T-cell (primary cell): ENCODE measurements around the gene GATD1. TPM values are rescaled to one million over a fixed set of nuclear protein-coding genes. Genes with fewer than 3 reads are reported as not detected.
A peak's percentile ranks its signal among the peaks of the same experiment; 100 is the strongest.

Source experiments
- ATAC-seq, 4 experiments: fragments of 200-7000 bp in 3 of 4; fragments of 150-1000 bp in 1 of 4; cut with Tn5 transposase; replicated peaks in 1 of 4; 1 replicate in 3 of 4; 2 replicates in 1 of 4; pipeline ENCODE4 v1.10.0; 2021; ENCODE audit warnings: moderate library complexity in 3 of 4, mild to moderate bottlenecking in 2 of 4, moderate number of reproducible peaks in 1 of 4
- CTCF ChIA-PET, 2 donors: fragments of 300-600 bp; sonication (Branson Sonifier 250); formaldehyde crosslinking; loops; one replicate each; lab custom pipeline; 2022; ENCODE audit warnings: antibody characterized with exemption in 2 of 2; lab: Charles Lee
- POLR2A ChIA-PET, 2 donors: fragments of 300-600 bp; sonication (Branson Sonifier 250); formaldehyde crosslinking; loops; one replicate each; lab custom pipeline; 2022; ENCODE audit warnings: antibody characterized with exemption in 2 of 2; lab: Charles Lee
- DNase-seq, 35 experiments: peaks; one replicate each; pipeline versions ENCODE4 v3.0.0 to v3.0.0-alpha.2; 2013 to 2023
- H3K27ac ChIP-seq: one replicate; pipeline ENCODE4 v1.5.1; 2013; ENCODE audit warnings: low read length
- H3K27me3 ChIP-seq, 2 experiments: replicated peaks in 1 of 2; 1 replicate in 1 of 2; 2 replicates in 1 of 2; pipeline versions ENCODE4 v1.6.1 to v1.7.0; 2013; ENCODE audit warnings: low read length in 1 of 2, mixed read lengths in 1 of 2; ENCODE audit not compliant: control insufficient read depth in 2 of 2, insufficient read depth in 2 of 2; ENCODE audit errors: extremely low read depth in 1 of 2
- H3K36me3 ChIP-seq, 2 donors: 1 replicate in 1 of 2; 2 replicates in 1 of 2; pipeline versions ENCODE4 v1.6.1 to v1.7.0; 2013; ENCODE audit warnings: low read length in 1 of 2; ENCODE audit not compliant: control insufficient read depth in 2 of 2, insufficient read depth in 1 of 2; ENCODE audit errors: extremely low read depth in 1 of 2
- H3K4me1 ChIP-seq, 2 experiments: 1 replicate in 1 of 2; 2 replicates in 1 of 2; pipeline versions ENCODE4 v1.6.1 to v1.7.0; 2013; ENCODE audit warnings: low read length in 2 of 2, mixed read lengths in 1 of 2; ENCODE audit not compliant: insufficient read depth in 2 of 2, control insufficient read depth in 1 of 2; ENCODE audit errors: extremely low read depth in 1 of 2
- H3K4me3 ChIP-seq, 2 donors: 1 replicate in 1 of 2; 2 replicates in 1 of 2; pipeline versions ENCODE4 v1.5.1 to v1.7.0; 2013; ENCODE audit warnings: mild to moderate bottlenecking in 2 of 2, low read length in 1 of 2, moderate library complexity in 1 of 2; ENCODE audit not compliant: control insufficient read depth in 1 of 2; ENCODE audit errors: extremely low read depth in 1 of 2
- H3K9me3 ChIP-seq: 2 replicates; pipeline ENCODE4 v1.7.0; 2013
- H3K27ac Mint-ChIP-seq, 2 donors: one replicate each; pipeline ENCODE4 v1.8.0; 2020 to 2021; ENCODE audit warnings: mild to moderate bottlenecking in 2 of 2, mixed read lengths in 2 of 2
- H3K27me3 Mint-ChIP-seq, 2 donors: one replicate each; pipeline ENCODE4 v1.8.0; 2021 to 2022; ENCODE audit warnings: mixed read lengths in 2 of 2
- H3K36me3 Mint-ChIP-seq: one replicate; pipeline ENCODE4 v1.8.0; 2021; ENCODE audit warnings: mixed read lengths
- H3K4me1 Mint-ChIP-seq, 3 donors: one replicate each; pipeline ENCODE4 v1.8.0; 2020 to 2022; ENCODE audit warnings: mixed read lengths in 3 of 3, mild to moderate bottlenecking in 1 of 3
- H3K4me3 Mint-ChIP-seq, 3 donors: one replicate each; pipeline ENCODE4 v1.8.0; 2020 to 2022; ENCODE audit warnings: mild to moderate bottlenecking in 3 of 3, mixed read lengths in 3 of 3, moderate library complexity in 3 of 3
- H3K9me3 Mint-ChIP-seq, 3 donors: one replicate each; pipeline ENCODE4 v1.8.0; 2020 to 2022; ENCODE audit warnings: mixed read lengths in 3 of 3
- WGBS: methylation state at CpG from one replicate; pipeline ENCODE4 v1.1.5; 2013; ENCODE audit warnings: missing lambda C conversion rate; ENCODE audit not compliant: insufficient coverage; 5-methylcytosine and 5-hydroxymethylcytosine counted together
- total RNA-seq, 35 experiments: library from RNA in 6 of 35; stranded (reverse) in 6 of 35; fragments of 120-200 nt in 1 of 35; gene quantifications; one replicate each; pipeline versions ENCODE4 v1.2.1 to v1.2.4 and lab custom pipeline; 2013 to 2026

GATD1 gene
- total RNA-seq, 5 donors from 2014 or later (not counting 1 experiment from before 2014, with no cell fraction given), result 40.8 to 73.5 (median 70.2) TPM

GRCh38 chr11:808427-809286, 31.4 kb upstream of the GATD1 start:
- Histone ChIP-seq H3K4me1 (peaks cover 23 to 54% of the 10 kb centered on the region in 2 experiments), H3K9me3 (no peaks in the 10 kb centered on the region), H3K4me3 (peak overlapping the region; percentile 85 to 97), H3K36me3 (peaks cover 19 to 26% of the 10 kb centered on the region in 2 donors), H3K27me3 (no peaks in the 10 kb centered on the region), H3K27ac (peak overlapping the region; percentile 97)
- peak in 2 of 4 experiments; percentile 0 to 1 for ATAC-seq
- ChIA-PET CTCF (interaction anchor here (0.5 to 1.8 kb wide), 2 partner anchors 11 to 29 kb away, joined by 4 to 6 read pairs; no protein-coding TSS in a partner anchor), POLR2A (interaction anchor here in 1 of 2 donors (0.8 kb wide), 1 partner anchor 10 kb away, joined by 3 read pairs; the partner anchor contains the start of gene PNPLA2)
- peaks cover 40 to 46% (median 42%) of the 10 kb centered on the region in 3 donors for H3K4me1 Mint-ChIP-seq
- peak in 4 of 35 experiments; percentile 22 to 57 (median 34) for DNase-seq
- WGBS, result 17% methylated on average over 27 of the region's 36 CpGs
- peak overlapping the region; percentile 89 to 91 (median 89) for H3K4me3 Mint-ChIP-seq
- peaks cover 17% of the 10 kb centered on the region for H3K36me3 Mint-ChIP-seq
- H3K27me3 Mint-ChIP-seq, result no peaks in the 10 kb centered on the region
- H3K9me3 Mint-ChIP-seq, result no peaks in the 10 kb centered on the region
- H3K27ac Mint-ChIP-seq, result peak overlapping the region; percentile 94 to 99

- Mint-ChIP-seq H3K4me1 (peaks cover 15 to 25% (median 20%) of the 10 kb centered on the region in 3 donors), H3K9me3 (no peaks in the 10 kb centered on the region), H3K4me3 (peak overlapping the region; percentile 76 to 89 (median 76)), H3K27me3 (no peaks in the 10 kb centered on the region), H3K27ac (peak overlapping the region; percentile 76), H3K36me3 (no peaks in the 10 kb centered on the region)
- 8% methylated on average over 13 of the region's 18 CpGs for WGBS
- H3K36me3 ChIP-seq, result peaks cover 9 to 19% of the 10 kb centered on the region in 2 donors
- H3K27me3 ChIP-seq, result no peaks in the 10 kb centered on the region
- H3K27ac ChIP-seq, result peak overlapping the region; percentile 70
- POLR2A ChIA-PET, result interaction anchor here in 1 of 2 donors (0.6 kb wide), 1 partner anchor 9 kb away, joined by 3 read pairs; no protein-coding TSS in a partner anchor
- CTCF ChIA-PET, result no interaction called here
- peaks cover 15 to 45% of the 10 kb centered on the region in 2 experiments for H3K4me1 ChIP-seq
- peak overlapping the region; percentile 70 to 86 for H3K4me3 ChIP-seq
- no peaks in the 10 kb centered on the region for H3K9me3 ChIP-seq
- no peak for ATAC-seq
- DNase-seq, result no peak
Observed at GRCh38 chr11:804599-804964, 27.3 kb upstream of the GATD1 start.

GRCh38 chr11:803770-804598, 26.7 kb upstream of the GATD1 start:
- POLR2A ChIA-PET, result interaction anchor here in 1 of 2 donors (0.6 kb wide), 1 partner anchor 10 kb away, joined by 3 read pairs; no protein-coding TSS in a partner anchor
- H3K4me1 ChIP-seq, result peaks cover 15 to 43% of the 10 kb centered on the region in 2 experiments
- no peaks in the 10 kb centered on the region for H3K9me3 ChIP-seq
- ATAC-seq, result no peak
- CTCF ChIA-PET, result no interaction called here
- H3K27me3 Mint-ChIP-seq, result no peaks in the 10 kb centered on the region
- peaks cover 9 to 21% of the 10 kb centered on the region in 2 donors for H3K36me3 ChIP-seq
- peak overlapping the region; percentile 70 for H3K27ac ChIP-seq
- 67% methylated on average over 25 of the region's 26 CpGs for WGBS
- H3K9me3 Mint-ChIP-seq, result no peaks in the 10 kb centered on the region
- H3K4me3 Mint-ChIP-seq, result peak overlapping the region; percentile 76 to 89 (median 76)
- H3K27ac Mint-ChIP-seq, result peak overlapping the region; percentile 76
- no peaks in the 10 kb centered on the region for H3K27me3 ChIP-seq
- no peak for DNase-seq
- H3K36me3 Mint-ChIP-seq, result no peaks in the 10 kb centered on the region
- peaks cover 12 to 23% (median 19%) of the 10 kb centered on the region in 3 donors for H3K4me1 Mint-ChIP-seq
- H3K4me3 ChIP-seq, result peak overlapping the region; percentile 70 to 86

- H3K27ac Mint-ChIP-seq, result no peak overlapping the region
- CTCF ChIA-PET, result no interaction called here
- no peak overlapping the region for H3K4me3 ChIP-seq
- H3K27me3 ChIP-seq, result no peaks in the 10 kb centered on the region
- peaks cover 13 to 43% of the 10 kb centered on the region in 2 experiments for H3K4me1 ChIP-seq
- no peaks in the 10 kb centered on the region for H3K9me3 Mint-ChIP-seq
- no peak overlapping the region for H3K27ac ChIP-seq
- H3K4me1 Mint-ChIP-seq, result peaks cover 7 to 17% (median 13%) of the 10 kb centered on the region in 3 donors
- DNase-seq (no peak), ATAC-seq (no peak)
- peak overlapping the region in 1 of 3 donors; percentile 89 for H3K4me3 Mint-ChIP-seq
- H3K9me3 ChIP-seq, result no peaks in the 10 kb centered on the region
- peaks cover 9 to 21% of the 10 kb centered on the region in 2 donors for H3K36me3 ChIP-seq
- POLR2A ChIA-PET, result no interaction called here
- WGBS, result 100% methylated on average over 1 of the region's 8 CpGs
- no peaks in the 10 kb centered on the region for H3K27me3 Mint-ChIP-seq
- no peaks in the 10 kb centered on the region for H3K36me3 Mint-ChIP-seq
Observed at GRCh38 chr11:803467-803742, 26.1 kb upstream of the GATD1 start.

- Histone ChIP-seq H3K36me3 (peaks cover 9 to 21% of the 10 kb centered on the region in 2 donors), H3K4me1 (peaks cover 13 to 41% of the 10 kb centered on the region in 2 experiments), H3K9me3 (no peaks in the 10 kb centered on the region), H3K27me3 (no peaks in the 10 kb centered on the region), H3K27ac (no peak overlapping the region), H3K4me3 (no peak overlapping the region)
- ATAC-seq (no peak), DNase-seq (no peak)
- CTCF ChIA-PET, result interaction anchor here in 1 of 2 donors (0.5 kb wide), 1 partner anchor 962 kb away, joined by 7 read pairs; no protein-coding TSS in a partner anchor
- Mint-ChIP-seq H3K4me1 (peaks cover 3 to 15% (median 11%) of the 10 kb centered on the region in 3 donors), H3K4me3 (peak overlapping the region in 1 of 3 donors; percentile 50), H3K27ac (no peak overlapping the region), H3K27me3 (no peaks in the 10 kb centered on the region), H3K36me3 (no peaks in the 10 kb centered on the region), H3K9me3 (no peaks in the 10 kb centered on the region)
- POLR2A ChIA-PET, result no interaction called here
- WGBS, result 93% methylated on average over 25 of the region's 28 CpGs
Observed at GRCh38 chr11:802693-803466, 25.6 kb upstream of the GATD1 start.
